Myocyte (in vitro differentiated cells): Measurements from ENCODE around the gene SPPL2B. TPM values are rescaled to one million over a fixed set of nuclear protein-coding genes. Genes with fewer than 3 reads are reported as not detected.
A peak's percentile ranks its signal among the peaks of the same experiment; 100 is the strongest.

ENCODE experiments used
- DNase-seq: peaks from one replicate; pipeline ENCODE4 v3.0.0-alpha.2; 2012; ENCODE audit warnings: low read depth
- total RNA-seq: library from RNA; depleted of rRNA; stranded (reverse); fragments of >200 nt; gene quantifications from 2 replicates; pipeline ENCODE4 v1.2.3, GENCODE V29; 2014

SPPL2B gene
- total RNA-seq, 1 donor from 2014 or later: 36.1 TPM

DNA sequence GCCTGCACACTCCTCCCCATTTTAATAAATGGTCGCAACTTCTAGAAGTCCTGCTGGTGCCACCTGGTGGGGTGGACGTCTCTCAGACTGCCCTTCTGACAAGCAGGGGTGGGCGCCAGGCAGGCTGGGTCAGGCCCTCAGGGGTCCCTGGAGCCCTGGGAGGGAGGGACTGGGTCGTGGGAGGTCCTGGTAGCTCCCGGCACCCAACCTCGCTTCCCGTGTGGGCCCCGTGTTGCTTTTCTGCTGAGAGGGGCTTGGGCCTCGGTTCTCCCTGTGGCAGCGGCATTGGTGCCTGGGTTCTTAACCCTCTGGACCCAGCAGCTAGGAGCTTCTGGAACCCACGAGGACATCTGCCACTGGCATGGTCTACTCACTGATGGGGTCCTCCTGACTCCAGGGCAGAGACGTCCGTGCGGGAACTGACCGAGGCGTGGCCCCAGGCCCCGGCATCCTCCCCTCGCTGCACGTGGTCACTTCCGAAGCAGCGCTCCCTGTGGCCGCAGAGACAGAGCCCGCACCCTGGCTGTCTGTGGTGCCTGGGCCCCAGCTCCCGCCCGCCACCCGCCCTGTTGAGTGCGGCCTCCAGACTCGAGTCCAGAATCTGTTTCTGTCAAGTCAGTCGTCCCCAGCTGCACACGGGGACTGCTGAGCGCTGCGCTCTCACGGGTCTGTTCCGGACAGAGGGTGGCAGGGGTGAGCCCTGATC, 25.6 kb downstream of the SPPL2B start:
- no peak for DNase-seq

DNA sequence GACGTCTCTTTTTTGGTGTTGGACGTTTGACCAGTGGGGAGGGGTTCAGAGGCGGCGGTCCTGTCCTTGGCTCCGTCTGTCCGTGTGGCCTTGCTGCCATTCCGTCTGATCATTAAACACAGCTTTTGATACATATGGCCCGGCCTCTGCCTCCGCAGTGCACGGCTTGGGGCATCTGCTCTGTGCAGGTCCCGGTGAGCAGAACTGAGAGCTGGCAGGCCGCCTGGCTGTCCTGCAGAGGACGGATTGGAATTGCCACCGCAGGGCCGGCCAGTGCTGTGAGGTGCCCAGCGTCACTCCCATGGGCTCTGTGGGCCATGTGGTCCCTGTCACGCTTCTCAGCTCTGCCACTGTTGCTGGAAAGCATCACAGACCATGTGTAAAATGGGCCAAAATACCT, 26.2 kb downstream of the SPPL2B start:
- DNase-seq: no peak

DNA sequence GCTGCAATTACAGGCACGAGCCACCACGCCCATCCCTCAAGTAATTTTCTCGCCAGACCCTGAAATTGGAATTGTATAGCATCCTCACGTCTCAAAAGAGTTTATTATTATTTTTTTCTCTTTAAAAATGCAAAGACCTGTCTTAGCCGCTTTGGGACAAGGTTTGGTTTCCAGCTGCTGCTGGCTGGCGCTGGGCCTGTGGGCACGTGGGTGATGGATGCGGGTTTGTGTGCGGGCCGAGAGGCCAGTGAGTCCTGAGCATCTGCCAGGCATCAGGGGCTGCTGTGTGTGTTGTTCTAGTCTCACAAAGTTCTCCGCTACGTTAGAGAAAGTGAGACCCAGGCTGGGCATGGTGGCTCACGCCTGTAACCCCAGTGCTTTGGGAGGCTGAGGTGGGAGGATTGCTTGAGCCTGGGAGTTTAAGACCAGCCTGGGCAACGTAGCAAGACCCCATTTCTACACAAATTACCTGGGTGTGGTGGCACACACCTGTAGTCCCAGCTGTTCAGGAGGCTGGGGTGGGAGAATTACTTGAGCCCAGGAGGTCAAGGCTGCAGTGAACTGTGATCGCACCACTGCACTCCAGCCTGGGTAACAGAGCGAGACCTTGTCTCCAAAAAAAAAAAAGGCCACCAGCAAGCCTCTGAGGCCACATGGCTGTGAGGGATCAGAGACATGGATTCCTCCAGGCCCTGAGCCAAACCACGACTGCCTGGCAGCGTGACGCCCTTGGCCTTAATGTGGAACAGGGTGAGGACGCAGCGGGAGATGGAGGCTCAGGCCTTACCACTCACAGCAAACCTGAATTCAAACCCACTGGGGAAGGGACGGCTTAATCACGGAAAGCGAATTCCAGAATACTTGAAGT, 26.9 kb downstream of the SPPL2B start:
- DNase-seq: peak; percentile 75

DNA sequence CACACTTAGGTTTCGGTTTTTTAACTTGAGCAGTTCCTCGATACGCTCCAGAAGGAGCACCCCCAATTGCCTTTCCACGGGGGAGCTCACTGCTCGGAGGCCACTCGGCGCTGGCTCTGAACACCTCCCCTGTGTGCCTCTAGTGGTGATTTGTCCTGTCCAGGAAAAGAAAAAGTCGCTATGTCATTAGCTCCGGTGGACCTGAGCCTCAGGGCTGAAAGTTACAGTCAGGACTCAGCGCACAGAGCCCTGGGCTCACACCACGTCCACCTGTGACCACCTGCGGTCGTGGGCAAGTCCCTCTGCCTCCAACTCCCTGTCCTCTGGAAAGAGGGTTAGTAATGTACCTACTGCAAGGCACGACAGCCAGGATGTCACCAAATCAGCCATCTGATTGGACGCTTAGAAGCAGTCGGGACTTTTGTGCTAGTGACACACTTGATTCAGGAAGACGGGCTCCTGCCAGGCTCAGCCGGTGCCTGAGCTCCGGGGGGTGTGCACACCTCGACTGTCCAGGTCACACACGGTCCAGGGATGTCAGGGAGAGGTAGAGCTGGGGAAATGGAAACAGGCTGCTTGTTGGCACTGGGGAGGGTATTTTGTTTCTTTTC, 27.7 kb downstream of the SPPL2B start:
- no peak for DNase-seq

DNA sequence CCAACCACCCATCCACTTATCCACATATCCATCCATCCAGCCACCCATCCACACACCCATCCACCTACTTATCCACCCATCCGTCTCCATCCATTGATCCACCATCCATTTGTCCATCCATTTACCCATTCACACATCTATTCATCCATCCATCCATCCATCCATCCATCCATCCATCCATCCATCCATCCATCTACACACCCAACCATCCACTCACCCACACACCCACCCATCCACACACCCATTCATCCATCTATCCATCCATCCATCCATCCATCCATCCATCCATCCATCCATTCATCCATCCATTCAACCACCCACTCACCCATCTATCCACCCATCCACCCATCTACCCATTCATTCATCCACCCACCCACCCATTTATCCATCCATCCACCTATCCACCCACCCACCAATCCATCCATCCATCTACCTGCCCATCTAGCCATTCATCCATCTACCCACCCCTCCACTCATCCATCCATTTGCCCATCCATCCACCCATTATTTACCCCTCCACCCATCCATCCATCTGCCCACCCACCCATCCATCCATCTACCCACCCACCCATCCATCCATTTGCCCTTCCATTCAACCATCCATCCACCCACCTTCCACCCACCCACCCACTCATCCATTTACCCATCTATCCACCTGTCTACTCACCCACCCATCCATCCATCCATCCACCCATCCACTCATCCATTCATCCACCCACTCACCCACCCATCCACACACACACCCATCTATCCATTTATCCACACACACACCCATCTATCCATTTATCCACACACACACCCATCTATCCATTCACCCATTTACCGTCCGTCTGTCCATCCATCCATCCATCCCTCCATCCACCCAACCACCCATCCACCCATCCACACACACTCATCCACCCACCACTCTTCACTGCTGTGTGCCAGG, 29.1 kb downstream of the SPPL2B start:
- no peak for DNase-seq

DNA sequence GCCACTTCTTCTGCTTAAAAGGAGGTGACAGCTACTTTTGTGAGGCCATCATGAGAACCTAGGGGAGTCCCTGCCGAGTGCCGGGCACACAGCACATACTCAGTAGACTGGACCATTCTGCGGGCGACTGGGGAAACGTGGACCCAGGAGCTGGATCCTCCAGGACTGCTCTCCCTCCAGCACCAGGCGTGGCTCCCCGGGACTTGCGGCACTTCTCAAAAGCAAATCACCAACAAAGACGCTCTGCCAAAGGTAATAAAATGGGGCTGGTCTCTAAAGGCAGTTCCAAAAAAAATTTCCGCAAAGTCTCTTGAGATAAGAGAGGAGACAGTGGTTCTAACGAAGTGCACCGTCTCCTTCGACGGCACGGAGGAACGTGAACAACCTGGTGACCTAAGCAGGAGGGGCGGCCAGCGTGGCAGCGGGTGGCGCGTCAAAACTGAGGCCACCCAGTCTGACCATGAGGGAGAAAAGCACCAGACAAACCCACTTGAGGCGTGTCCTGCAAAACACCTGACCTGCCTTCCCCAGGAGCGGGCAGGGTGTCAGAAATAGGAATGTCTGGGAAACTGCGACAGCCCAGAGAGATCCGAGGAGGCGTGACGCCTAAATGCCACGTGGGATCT, 30.2 kb downstream of the SPPL2B start:
- DNase-seq: no peak

DNA sequence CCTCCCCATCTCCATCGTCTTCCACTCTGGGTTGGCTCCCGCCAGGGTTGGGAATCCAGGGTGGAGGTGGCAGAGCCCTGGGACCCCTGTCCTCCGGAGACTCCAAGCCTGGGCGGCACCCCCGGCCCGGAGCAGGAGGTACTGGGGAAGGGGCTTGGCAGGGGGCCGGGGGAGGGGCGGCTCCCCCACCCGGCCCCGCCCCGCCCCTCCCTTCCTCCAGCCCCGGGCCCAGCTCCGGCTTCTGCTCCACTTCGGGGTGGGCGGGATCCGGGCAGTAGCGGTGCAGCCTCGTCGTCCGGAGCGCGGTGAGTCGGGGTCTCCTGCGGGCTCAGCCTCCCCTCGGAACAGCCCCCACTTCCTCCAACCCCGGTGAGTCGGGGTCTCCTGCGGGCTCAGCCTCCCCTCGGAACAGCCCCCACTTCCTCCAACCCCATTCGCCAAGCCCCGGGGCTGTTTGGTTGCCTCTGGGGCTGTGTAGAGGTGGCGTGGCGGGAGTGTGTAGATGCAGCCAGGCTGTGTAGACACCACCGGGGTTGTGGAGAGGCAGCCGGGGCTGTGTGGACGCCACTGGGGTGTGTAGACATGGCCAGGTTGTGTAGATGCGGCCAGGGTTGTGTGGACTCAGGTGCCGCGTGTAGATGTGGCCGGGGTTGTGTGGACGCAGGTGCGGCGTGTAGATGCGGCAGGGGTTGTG, 31.7 kb downstream of the SPPL2B start, which contains the start of gene TMPRSS9:
TSS of gene TMPRSS9 (plus strand) at position 274 of the 694 bp plus-strand sequence. CDS start 29,521 bp downstream, outside the sequence.
- DNase-seq: no peak

DNA sequence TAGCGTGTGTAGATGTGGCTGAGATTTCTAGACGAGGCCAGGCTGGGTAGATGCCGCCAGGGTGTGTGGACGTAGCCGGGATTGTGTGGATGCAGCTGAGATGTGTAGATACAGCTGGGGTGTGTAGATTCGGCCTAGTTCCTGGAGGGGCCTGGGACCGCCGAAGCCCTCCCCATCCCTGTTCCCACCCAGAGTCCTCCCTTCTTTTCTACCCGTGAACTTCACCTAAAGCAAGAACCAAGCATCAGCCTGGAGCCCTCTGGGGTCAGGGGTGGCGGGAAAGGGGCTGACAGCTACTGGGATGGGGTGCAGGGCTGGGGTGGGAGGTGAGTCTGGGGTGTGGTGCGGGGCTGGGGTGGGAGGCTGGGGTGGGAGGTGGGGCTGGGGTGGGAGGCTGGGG, 32.3 kb downstream of the SPPL2B start:
- DNase-seq: no peak

DNA sequence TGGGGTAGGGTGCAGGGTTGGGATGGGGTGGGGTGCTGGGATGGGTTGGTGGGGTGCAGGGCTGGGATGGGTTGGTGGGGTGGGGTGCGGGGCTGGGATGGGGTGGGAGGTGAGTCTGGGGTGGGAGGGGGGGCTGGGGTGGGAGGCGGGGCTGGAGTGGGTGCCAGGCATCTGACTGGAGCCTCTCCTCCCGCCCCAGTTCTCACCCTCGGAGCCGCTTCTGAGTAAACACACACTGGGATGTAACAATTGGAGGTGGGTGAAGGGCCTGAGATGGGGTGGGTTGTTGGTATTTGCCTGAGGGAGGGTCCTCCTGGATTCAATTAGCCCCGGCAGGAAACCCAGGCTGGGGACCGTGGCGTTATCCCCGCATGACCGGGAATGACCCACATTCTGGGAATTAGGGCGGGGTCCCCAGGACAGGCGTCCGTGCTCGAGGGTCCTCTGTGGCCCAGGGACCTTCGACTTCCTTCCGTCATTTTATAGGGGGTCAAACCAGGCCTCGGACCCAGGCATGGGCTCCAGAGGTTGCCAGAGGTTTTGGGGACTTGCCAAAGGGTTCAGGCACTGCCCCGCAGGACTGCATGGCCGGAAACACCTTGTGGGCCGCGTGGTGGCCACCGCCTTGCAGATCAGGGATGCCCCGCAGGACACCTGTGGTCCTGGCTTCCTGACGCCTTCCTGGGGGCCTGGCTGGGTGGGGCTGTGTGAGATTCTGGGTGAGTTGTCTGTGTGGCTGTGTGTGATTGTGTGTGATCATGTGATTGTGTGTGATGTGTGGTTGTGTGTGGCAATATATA, 33.0 kb downstream of the SPPL2B start:
- DNase-seq: no peak

DNA sequence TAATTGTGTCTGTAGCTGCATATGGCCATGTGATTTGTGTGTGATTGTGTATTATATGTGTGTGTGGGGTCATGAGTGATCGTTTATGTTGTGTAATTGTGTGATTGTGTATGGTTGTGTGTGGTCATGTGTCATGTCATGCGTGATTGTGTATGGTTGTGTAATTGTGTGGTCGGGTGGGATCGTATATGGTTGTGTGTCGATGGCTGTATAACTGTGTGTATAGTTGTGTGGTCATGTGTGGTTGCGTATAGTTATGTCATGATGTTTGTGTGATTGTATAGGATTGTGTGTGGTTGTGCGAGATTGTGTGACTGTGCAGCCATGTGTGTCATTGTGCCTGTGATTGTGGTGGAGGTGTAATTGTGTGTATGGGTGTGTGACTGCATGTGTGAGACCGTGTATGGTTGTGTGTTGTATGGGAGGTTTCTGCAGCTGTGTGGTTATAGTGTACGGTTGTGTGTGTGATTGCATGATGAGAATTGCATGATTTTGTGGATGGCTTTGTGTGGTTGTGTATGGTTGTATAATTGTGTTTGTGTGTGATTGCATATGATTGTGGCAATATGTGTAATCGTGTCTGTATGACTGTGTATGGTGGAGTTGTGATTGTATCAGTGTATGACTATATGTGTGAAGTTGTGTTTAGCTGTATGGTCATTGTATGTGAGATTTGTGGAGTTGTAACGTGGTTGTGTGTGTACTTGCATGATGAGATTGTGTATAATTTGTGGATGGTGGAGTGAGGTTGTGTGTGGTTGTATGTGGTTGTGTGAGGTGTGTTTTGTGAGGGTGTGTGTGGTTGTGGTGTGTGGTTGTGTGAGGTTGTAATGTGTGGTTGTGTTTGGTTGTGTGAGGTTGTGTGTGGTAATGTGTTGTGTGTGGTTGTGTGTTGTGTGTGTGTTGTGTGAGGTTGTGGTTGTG, 33.8 kb downstream of the SPPL2B start:
- no peak for DNase-seq

DNA sequence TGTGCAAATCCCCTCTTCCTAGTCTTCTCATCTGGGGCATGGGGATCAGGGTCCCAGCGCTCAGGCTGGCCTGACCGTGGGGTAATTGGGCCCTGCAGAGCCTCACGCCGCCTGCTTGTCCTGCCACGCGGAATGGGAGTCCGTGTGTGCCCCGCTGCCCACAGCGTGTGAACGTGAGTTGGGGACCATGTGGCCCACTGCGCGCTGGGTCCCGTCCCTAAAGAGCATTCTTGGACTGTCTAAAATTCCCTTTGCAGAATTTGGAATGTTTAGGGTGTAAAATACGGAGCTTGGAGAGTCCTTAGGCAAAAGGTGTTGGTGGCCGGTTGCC, 34.5 kb downstream of the SPPL2B start:
- DNase-seq: no peak

DNA sequence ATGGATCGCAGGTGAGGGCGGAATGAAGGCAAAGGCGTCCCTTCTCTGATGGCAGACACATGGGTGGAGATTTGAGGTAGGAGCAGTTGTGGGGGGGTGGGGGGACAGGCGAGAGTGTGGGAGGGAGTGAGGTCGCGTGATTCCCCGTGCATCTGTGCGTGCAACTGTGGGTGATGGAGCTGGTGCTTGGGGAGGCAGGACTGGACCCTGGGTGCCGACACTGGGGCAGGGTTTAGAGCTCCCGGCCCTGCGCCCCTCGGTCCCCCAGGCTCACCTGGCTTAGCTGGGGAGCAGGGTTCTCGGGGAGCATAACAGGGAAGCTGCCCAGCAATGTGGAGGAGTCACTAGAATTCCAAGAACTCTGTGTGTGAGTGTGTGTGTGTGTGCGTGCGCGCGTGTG, 34.9 kb downstream of the SPPL2B start:
- DNase-seq: no peak

DNA sequence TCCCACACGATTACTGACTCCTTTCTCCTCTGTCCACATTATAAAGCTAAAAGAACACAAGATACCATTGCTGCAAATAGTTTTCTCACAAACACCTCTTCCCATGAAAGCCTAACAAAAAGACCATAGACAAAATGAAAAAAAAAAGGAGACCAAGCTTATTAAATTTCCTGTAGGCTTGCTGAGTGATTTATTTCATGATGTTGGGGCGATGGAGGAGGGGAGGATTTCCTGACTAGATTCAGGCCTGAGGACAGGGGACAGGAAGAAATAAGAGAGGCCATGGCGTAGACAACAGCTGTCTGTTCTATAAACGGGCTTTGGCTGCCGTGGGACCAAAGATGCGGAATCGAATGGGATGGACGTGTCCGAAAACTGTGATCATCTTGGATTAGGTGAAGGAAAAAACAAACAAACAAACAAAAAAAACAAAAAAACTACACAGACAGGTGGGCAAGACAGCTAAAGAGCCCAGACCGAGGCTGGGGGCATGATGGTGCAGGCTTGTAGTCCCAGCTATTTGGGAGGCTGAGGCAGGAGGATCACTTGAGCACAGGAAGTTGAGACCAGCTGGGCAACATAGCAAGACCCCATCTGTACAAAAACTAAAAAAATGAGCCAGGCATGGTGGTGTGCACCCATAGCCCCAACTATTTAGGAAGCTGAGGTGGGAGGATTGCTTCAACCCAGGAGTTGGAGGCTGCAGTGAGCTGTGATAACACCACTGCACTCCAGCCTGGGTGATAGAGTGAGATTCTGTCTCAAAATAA, 36.9 kb downstream of the SPPL2B start:
- no peak for DNase-seq

DNA sequence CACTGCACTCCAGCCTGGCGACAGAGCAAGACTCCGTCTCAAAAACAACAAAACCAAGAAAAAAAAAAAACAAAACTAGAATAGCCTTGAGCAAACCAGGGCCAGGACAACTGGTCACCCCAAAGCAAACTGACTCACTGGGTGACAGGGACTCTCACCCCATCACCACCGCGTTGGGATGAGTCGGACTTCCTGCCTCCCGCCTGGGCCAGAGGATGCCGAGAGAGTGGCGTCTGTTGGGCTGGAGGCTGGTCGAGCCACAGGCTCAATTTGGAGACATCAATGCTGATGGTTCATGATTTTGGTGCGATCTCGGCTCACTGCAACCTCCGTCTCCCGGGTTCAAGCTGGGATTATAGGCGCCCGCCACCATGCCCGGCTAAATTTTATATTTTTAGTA, 43.2 kb downstream of the SPPL2B start:
- no peak for DNase-seq

DNA sequence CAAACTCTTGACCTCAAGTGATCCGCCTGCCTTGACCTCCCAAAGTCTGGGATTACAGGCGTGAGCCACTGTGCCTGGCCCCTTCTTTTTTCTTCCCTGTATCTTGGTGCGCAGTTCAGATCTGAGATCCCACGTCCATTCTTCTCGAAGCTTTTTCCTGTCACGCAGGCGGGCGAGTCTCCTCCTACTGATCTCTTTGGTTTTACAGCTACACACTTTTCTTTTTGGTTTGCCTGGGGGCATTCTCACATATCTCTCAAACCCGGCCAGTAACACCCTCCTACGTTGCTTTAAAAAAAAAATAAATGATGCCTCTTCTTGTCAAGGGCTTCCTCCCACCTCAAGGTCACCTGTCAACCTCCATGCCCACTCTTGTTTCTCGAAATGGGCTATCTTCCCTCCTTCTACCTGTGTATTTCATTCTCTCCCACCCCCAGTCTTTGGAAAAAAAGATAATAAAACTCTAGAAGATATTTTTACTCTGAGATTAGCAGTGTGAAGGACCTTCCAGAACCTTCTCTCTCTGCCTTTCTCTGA, 43.7 kb downstream of the SPPL2B start:
- DNase-seq: no peak

DNA sequence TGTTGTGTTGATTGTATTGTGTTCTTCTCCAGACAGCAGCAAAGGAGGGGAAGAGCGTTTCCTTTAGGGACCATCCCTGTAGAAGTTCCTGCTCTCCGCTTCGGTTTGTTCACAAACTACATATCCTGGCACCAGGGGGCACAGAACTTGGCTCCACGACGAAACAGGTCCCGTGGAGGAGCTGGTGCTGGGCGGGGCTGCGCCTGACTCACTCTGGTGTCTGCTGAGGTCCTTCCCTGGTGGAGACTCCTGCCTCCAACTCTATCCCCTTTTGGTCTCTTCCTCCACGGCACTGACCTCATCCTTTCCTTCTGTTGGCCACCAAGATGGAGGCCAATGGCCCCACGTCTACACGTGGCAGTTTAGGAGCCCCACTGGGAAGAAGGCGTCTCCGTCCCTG, 46.3 kb downstream of the SPPL2B start:
- no peak for DNase-seq
